Measurements from ENCODE around the gene MICOS13.
"Not testable (repeated sequence)": the region's sequence is repeated elsewhere in the genome, so short reads cannot be mapped to it uniquely, and the experiment has no call there.

MICOS13 gene

GRCh38 chr19:5698635-5699422 lies 18.5 kb upstream of the MICOS13 start:
- DNase-seq = no peak

GRCh38 chr19:5697890-5698634 lies 17.7 kb upstream of the MICOS13 start:
- DNase-seq = no peak

GRCh38 chr19:5697022-5697889 lies 16.9 kb upstream of the MICOS13 start:
- no peak for DNase-seq

GRCh38 chr19:5696196-5697021 lies 16.1 kb upstream of the MICOS13 start:
- no peak for DNase-seq

GRCh38 chr19:5695649-5696195 lies 15.4 kb upstream of the MICOS13 start:
- no peak for DNase-seq

- no peak for DNase-seq
These were observed 14.8 kb upstream of the MICOS13 start for GRCh38 chr19:5694956-5695648.

- no peak for DNase-seq
These were observed 14.0 kb upstream of the MICOS13 start for GRCh38 chr19:5694167-5694955.

- no peak for DNase-seq
These were observed 13.2 kb upstream of the MICOS13 start for GRCh38 chr19:5693195-5694166.

GRCh38 chr19:5692723-5693194 lies 12.4 kb upstream of the MICOS13 start:
- DNase-seq = no peak

GRCh38 chr19:5691822-5692722 lies 11.8 kb upstream of the MICOS13 start:
- no peak for DNase-seq

GRCh38 chr19:5690955-5691821 lies 10.9 kb upstream of the MICOS13 start:
- no peak for DNase-seq

- peak; percentile 91 for DNase-seq
These were observed 10.0 kb upstream of the MICOS13 start, which contains the start of gene RPL36 for GRCh38 chr19:5690125-5690954. TSS of gene RPL36 (plus strand) at chr19:5690295. CDS start at chr19:5690508, 213 bp downstream.

GRCh38 chr19:5688262-5688881 lies 8.1 kb upstream of the MICOS13 start:
- DNase-seq = not testable (repeated sequence)

GRCh38 chr19:5687360-5688198 lies 7.3 kb upstream of the MICOS13 start:
- DNase-seq = no peak

All from NCI-H1694 treated with DMSO at 0.1 percent for 48 hours (cell line).